Tracheal epithelial cell (primary cell): ENCODE data around the gene ACADVL. TPM values are rescaled to one million over a fixed set of nuclear protein-coding genes. Genes with fewer than 3 reads are reported as not detected.

Experiments
- total RNA-seq: library from RNA; depleted of rRNA; stranded (reverse); fragments of >200 nt; gene quantifications from 2 replicates; pipeline ENCODE4 v1.2.1, GENCODE V29; 2014

ACADVL gene
- total RNA-seq = 252 and 304 TPM in 2 replicates

GRCh38 chr17:7219812-7220592 lies at the start of gene ACADVL, which contains the start of gene DLG4:
ACADVL (plus strand) TSS chr17:7219938; CDS start chr17:7219985, 47 bp downstream.
DLG4 (minus strand) TSS chr17:7219836.

GRCh38 chr17:7179317-7180254 lies 40.2 kb upstream of the ACADVL start, which contains the start of gene ASGR1:
ASGR1 (minus strand) TSS chr17:7179370; CDS start chr17:7178563, 807 bp downstream.

GRCh38 chr17:7234083-7234951 lies 14.6 kb downstream of the ACADVL start, which contains the start of gene DVL2:
DVL2 (minus strand) TSS chr17:7234517; CDS start chr17:7234262, 255 bp downstream.

GRCh38 chr17:7239091-7240027 lies 19.6 kb downstream of the ACADVL start, which contains the start of gene PHF23:
PHF23 (minus strand) TSS chr17:7239457; CDS start chr17:7239279, 178 bp downstream.

DNA sequence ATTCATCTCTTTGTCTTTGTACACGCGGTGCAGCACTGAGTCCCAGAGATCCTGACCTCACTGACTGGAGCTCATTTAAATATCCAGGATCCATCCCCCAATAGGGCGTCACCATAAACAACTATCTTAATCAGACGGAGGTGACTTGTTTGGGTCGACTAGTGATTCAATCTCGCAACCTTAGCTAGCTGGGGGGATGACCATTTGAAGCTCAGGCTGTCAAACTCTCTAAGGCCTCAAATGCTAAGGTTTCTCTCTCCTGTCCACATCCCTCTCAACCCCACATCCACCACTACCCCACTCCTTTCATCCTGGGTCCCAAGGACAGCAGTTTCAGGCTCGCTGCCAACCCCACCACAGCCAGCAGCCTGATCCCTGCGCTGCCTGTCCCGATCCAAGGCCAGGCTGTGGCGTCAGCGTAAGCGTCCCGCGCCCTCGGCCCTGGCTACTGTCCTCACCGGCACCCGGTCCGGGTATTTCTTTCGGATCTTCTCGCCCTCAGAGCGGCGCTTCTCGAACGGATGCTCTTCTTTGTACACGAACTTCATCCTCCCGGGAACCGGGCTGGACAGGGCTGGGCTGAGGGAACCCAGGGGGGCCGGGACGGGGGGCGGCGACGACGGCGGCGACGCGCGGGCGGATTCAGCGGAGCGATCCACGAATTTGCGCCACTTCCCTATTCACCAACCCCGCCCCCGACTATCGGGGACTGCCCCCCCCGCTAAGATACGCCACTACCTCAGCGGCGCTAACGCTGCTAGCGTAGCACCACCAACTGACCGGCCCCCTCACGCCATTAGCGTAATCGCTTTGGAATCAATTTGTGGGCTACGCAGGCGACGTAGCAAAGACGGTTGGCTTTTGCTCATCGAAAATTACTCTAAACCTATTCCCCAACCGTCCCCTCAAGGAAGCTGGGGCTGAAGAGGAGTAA lies 22.3 kb downstream of the ACADVL start, which contains the start of gene GABARAP:
TSS of gene GABARAP (minus strand) at position 667 of the 934 bp plus-strand sequence. CDS start at position 548, 119 bp downstream.

GRCh38 chr17:7251661-7252175 lies 32.0 kb downstream of the ACADVL start, which contains the start of gene CTDNEP1:
CTDNEP1 (minus strand) TSS chr17:7251734; CDS start chr17:7251296, 438 bp downstream.

GRCh38 chr17:7252176-7253043 lies 32.7 kb downstream of the ACADVL start, which contains the start of gene ELP5:
ELP5 (plus strand) TSS chr17:7252215; CDS start chr17:7252551, 336 bp downstream.

GRCh38 chr17:7262192-7262934 lies 42.6 kb downstream of the ACADVL start, which contains the start of gene CLDN7:
CLDN7 (minus strand) TSS chr17:7262478; CDS start chr17:7262043, 435 bp downstream.

Other genes with a start within 250 kb of the ACADVL start
- 0.24 TPM in 1 of 2 replicates, not detected in the other for gene ALOX12, start 223.9 kb upstream of the ACADVL start, total RNA-seq
- gene RNASEK, start 207.3 kb upstream of the ACADVL start, total RNA-seq = 10.7 and 14.7 TPM in 2 replicates
- under 0.01 TPM in 2 replicates for gene BCL6B, start 196.9 kb upstream of the ACADVL start, total RNA-seq
- gene SLC16A13, start 183.9 kb upstream of the ACADVL start, total RNA-seq = 0.48 and 0.85 TPM in 2 replicates
- 0.24 and 0.43 TPM in 2 replicates for gene SLC16A11, start 175.8 kb upstream of the ACADVL start, total RNA-seq
- not detected in 2 replicates for gene CLEC10A, start 139.7 kb upstream of the ACADVL start, total RNA-seq
- gene ASGR2, start 105.1 kb upstream of the ACADVL start, total RNA-seq = not detected in 2 replicates
- 0.64 TPM in 1 of 2 replicates, not detected in the other for gene ASGR1, start 40.6 kb upstream of the ACADVL start, total RNA-seq
- gene DLG4, start 102 bp upstream of the ACADVL start, total RNA-seq = 1.9 and 6.0 TPM in 2 replicates
- 45.5 and 66.3 TPM in 2 replicates for gene DVL2, start 14.6 kb downstream of the ACADVL start, total RNA-seq
- 24.9 and 36.4 TPM in 2 replicates for gene PHF23, start 19.5 kb downstream of the ACADVL start, total RNA-seq
- gene GABARAP, start 22.5 kb downstream of the ACADVL start, total RNA-seq = 109 and 134 TPM in 2 replicates
- 20.5 and 25.4 TPM in 2 replicates for gene CTDNEP1, start 31.8 kb downstream of the ACADVL start, total RNA-seq
- gene ELP5, start 32.3 kb downstream of the ACADVL start, total RNA-seq = 14.5 TPM in 2 replicates
- gene CLDN7, start 42.5 kb downstream of the ACADVL start, total RNA-seq = 223 and 297 TPM in 2 replicates
- gene SLC2A4, start 61.8 kb downstream of the ACADVL start, total RNA-seq = 0.24 TPM in 1 of 2 replicates, not detected in the other
- gene YBX2, start 74.7 kb downstream of the ACADVL start, total RNA-seq = 0.43 and 0.96 TPM in 2 replicates
- gene EIF5A, start 87.7 kb downstream of the ACADVL start, total RNA-seq = 273 and 472 TPM in 2 replicates
- 32.2 and 33.7 TPM in 2 replicates for gene GPS2, start 95.4 kb downstream of the ACADVL start, total RNA-seq
- 14.5 and 17.6 TPM in 2 replicates for gene NEURL4, start 109.4 kb downstream of the ACADVL start, total RNA-seq
- gene ACAP1, start 116.6 kb downstream of the ACADVL start, total RNA-seq = 0.21 and 1.9 TPM in 2 replicates
- 28.1 and 54.0 TPM in 2 replicates for gene KCTD11, start 132.2 kb downstream of the ACADVL start, total RNA-seq
- gene TMEM95, start 135.2 kb downstream of the ACADVL start, total RNA-seq = not detected in 2 replicates
- 9.9 and 11.9 TPM in 2 replicates for gene TNK1, start 161.2 kb downstream of the ACADVL start, total RNA-seq
- gene PLSCR3, start 174.6 kb downstream of the ACADVL start, total RNA-seq = 15.8 and 35.2 TPM in 2 replicates
- 125 and 144 TPM in 2 replicates for gene TMEM256, start 184.2 kb downstream of the ACADVL start, total RNA-seq
- gene NLGN2, start 187.9 kb downstream of the ACADVL start, total RNA-seq = 1.9 TPM in 2 replicates
- not detected in 2 replicates for gene SPEM1, start 200.4 kb downstream of the ACADVL start, total RNA-seq
- not detected in 2 replicates for gene SPEM2, start 205.7 kb downstream of the ACADVL start, total RNA-seq
- gene SPEM3, start 208.9 kb downstream of the ACADVL start, total RNA-seq = not detected in 2 replicates
- 13.4 and 28.7 TPM in 2 replicates for gene TMEM102, start 215.5 kb downstream of the ACADVL start, total RNA-seq
- gene FGF11, start 219.6 kb downstream of the ACADVL start, total RNA-seq = 23.7 and 32.8 TPM in 2 replicates
- 6.2 and 8.7 TPM in 2 replicates for gene CHRNB1, start 225.1 kb downstream of the ACADVL start, total RNA-seq